Parathyroid adenoma (tissue), 2 donors: ENCODE data around the gene IFT81.

Experiments
- H2AFZ ChIP-seq: fragments of 300-600 bp; sonication (generic); one replicate; pipeline ENCODE4 v1.7.0; 2017; ENCODE audit warnings: antibody characterized with exemption, mild to moderate bottlenecking
- H3K27ac ChIP-seq: fragments of 300-600 bp; sonication (generic); one replicate; pipeline ENCODE4 v1.7.0; 2017
- H3K27me3 ChIP-seq: fragments of 300-600 bp; sonication (generic); one replicate; pipeline ENCODE4 v1.7.0; 2017; ENCODE audit warnings: low read length; ENCODE audit not compliant: control insufficient read depth, insufficient read depth
- H3K36me3 ChIP-seq: fragments of 300-600 bp; sonication (generic); one replicate; pipeline ENCODE4 v1.7.0; 2017; ENCODE audit warnings: low read length; ENCODE audit not compliant: control insufficient read depth, insufficient read depth
- H3K4me1 ChIP-seq: fragments of 300-600 bp; sonication (generic); one replicate; pipeline ENCODE4 v1.7.0; 2017; ENCODE audit warnings: control low read depth
- H3K4me2 ChIP-seq: fragments of 300-600 bp; sonication (generic); one replicate; pipeline ENCODE4 v1.7.0; 2017; ENCODE audit warnings: low read length
- H3K4me3 ChIP-seq: fragments of 300-600 bp; sonication (generic); one replicate; pipeline ENCODE4 v1.7.0; 2017; ENCODE audit warnings: low read depth, low read length
- H3K79me2 ChIP-seq: fragments of 300-600 bp; sonication (generic); one replicate; pipeline ENCODE4 v1.7.0; 2017; ENCODE audit warnings: control low read depth
- H3K9ac ChIP-seq: fragments of 300-600 bp; sonication (generic); one replicate; pipeline ENCODE4 v1.7.0; 2017; ENCODE audit warnings: mild to moderate bottlenecking
- H3K9me3 ChIP-seq: fragments of 300-600 bp; sonication (generic); one replicate; pipeline ENCODE4 v1.7.0; 2017; ENCODE audit warnings: low read length; ENCODE audit not compliant: control insufficient read depth
- TF ChIP-seq, protein P1 (sequence below): fragments of 300-600 bp; sonication (generic); IDR thresholded peaks from one replicate; pipeline ENCODE4 v1.7.0; 2017; ENCODE audit warnings: antibody characterized with exemption, mild to moderate bottlenecking
- donor health status: primary hyperparathyroidism.

Gene IFT81

DNA sequence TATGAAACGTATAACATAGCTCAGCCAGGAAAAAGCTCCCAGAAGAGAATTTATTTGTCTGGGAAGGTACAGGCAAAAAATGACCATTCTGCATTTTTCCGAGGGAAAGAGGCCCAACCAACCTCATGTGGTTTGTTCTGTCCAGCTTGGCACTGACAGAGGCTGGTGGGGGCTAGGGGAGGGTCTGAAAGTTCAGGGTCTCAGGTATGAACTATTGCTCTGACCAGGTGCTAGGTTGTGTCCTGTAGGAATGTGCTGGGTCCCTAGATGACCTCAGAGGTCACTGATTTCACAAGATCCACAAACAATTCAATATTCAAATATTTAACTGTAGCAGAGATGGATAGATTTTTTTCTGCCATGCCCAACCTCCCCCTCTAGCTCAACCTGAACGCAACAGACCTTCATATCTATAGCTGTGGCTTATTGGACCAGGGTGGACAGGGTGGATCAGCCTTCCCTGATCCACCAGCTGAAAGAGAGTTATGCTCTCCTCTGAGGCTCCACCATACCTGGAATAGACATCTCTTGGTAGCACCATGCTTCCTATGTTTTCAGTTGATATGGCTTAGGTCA lies 32.9 kb upstream of the IFT81 start:
- no peak overlapping the region for H3K27ac ChIP-seq
- H3K4me3 ChIP-seq: no peak overlapping the region
- H3K79me2 ChIP-seq: no peaks in the 10 kb centered on the region
- no peak overlapping the region for H2AFZ ChIP-seq
- no peak overlapping the region for H3K4me2 ChIP-seq
- TF ChIP-seq, protein P1, sequence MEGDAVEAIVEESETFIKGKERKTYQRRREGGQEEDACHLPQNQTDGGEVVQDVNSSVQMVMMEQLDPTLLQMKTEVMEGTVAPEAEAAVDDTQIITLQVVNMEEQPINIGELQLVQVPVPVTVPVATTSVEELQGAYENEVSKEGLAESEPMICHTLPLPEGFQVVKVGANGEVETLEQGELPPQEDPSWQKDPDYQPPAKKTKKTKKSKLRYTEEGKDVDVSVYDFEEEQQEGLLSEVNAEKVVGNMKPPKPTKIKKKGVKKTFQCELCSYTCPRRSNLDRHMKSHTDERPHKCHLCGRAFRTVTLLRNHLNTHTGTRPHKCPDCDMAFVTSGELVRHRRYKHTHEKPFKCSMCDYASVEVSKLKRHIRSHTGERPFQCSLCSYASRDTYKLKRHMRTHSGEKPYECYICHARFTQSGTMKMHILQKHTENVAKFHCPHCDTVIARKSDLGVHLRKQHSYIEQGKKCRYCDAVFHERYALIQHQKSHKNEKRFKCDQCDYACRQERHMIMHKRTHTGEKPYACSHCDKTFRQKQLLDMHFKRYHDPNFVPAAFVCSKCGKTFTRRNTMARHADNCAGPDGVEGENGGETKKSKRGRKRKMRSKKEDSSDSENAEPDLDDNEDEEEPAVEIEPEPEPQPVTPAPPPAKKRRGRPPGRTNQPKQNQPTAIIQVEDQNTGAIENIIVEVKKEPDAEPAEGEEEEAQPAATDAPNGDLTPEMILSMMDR: no peak
- no peaks in the 10 kb centered on the region for H3K9me3 ChIP-seq
- no peaks in the 10 kb centered on the region for H3K4me1 ChIP-seq
- no peak overlapping the region for H3K9ac ChIP-seq
- no peaks in the 10 kb centered on the region for H3K27me3 ChIP-seq
- no peaks in the 10 kb centered on the region for H3K36me3 ChIP-seq

GRCh38 chr12:110093631-110094311 lies 30.4 kb upstream of the IFT81 start:
- Histone ChIP-seq H3K36me3 (no peaks in the 10 kb centered on the region), H3K79me2 (no peaks in the 10 kb centered on the region)

DNA sequence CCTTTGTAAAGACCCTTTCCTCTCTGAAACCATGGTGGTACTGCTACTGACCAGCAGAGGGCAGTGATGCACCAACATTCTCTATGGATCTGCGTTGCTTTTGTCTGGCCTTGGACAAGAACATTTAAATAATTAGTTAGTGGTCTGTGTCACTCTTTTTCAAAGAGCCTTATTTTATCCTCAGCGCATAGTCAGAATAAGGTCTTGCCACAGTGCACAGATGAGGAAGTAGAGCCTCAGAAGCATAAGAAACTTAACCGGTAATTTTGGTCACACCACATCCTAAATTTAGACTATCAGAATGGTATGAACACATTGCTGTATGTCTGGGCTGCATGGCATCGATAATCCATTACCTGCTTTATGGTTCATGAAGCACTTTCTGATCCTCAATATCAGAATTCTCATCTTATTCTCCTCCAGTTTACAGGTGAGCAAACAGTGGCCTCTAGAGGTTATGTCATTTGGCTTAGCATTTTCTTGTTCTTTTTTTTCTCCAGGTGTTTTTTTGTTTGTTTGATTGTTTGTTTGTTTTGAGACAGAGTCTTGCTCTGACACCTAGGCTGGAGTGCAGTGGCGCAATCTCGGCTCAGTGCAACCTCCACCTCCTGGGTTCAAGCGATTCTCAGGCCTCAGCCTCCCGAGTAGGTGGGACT lies 23.7 kb upstream of the IFT81 start:
- no peaks in the 10 kb centered on the region for H3K36me3 ChIP-seq
- H3K27me3 ChIP-seq: no peaks in the 10 kb centered on the region
- no peak overlapping the region for H3K4me3 ChIP-seq
- peak overlapping the region; percentile 52 for H2AFZ ChIP-seq
- H3K9me3 ChIP-seq: no peaks in the 10 kb centered on the region
- H3K79me2 ChIP-seq: no peaks in the 10 kb centered on the region
- no peaks in the 10 kb centered on the region for H3K4me1 ChIP-seq
- H3K4me2 ChIP-seq: no peak overlapping the region
- H3K9ac ChIP-seq: no peak overlapping the region
- TF ChIP-seq, protein P1: peak; percentile 94
- no peak overlapping the region for H3K27ac ChIP-seq

More at GRCh38 chr12:110093631-110094311, 30.4 kb upstream of the IFT81 start:
- TF ChIP-seq, protein P1: no peak
- H3K9ac ChIP-seq: no peak overlapping the region
- no peak overlapping the region for H2AFZ ChIP-seq
- no peaks in the 10 kb centered on the region for H3K4me1 ChIP-seq
- no peaks in the 10 kb centered on the region for H3K9me3 ChIP-seq
- H3K27ac ChIP-seq: no peak overlapping the region
- no peak overlapping the region for H3K4me2 ChIP-seq
- no peaks in the 10 kb centered on the region for H3K27me3 ChIP-seq
- H3K4me3 ChIP-seq: no peak overlapping the region

DNA sequence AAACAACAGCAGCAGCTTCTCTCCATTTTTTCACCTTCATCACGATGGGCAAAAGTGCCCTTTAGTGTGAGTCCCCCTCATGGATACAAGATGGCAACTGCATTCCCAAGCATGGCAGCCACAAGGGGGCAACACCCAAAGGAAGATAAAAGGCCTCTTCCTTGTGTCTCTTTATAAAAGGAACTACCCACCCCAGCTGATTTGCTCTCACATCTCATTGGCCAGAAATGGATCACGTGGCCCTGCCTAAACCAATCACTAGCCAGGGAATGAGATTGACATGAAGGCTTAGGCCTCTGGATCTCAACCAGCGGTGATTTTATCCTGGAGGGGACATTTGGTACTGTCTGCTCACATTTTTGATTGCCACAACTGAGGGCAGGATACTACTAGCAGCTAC lies 21.9 kb upstream of the IFT81 start:
- no peaks in the 10 kb centered on the region for H3K36me3 ChIP-seq
- no peaks in the 10 kb centered on the region for H3K9me3 ChIP-seq
- H3K4me2 ChIP-seq: no peak overlapping the region
- no peaks in the 10 kb centered on the region for H3K4me1 ChIP-seq
- TF ChIP-seq, protein P1: no peak
- no peak overlapping the region for H3K9ac ChIP-seq
- H3K27ac ChIP-seq: no peak overlapping the region
- H3K79me2 ChIP-seq: no peaks in the 10 kb centered on the region
- H3K27me3 ChIP-seq: no peaks in the 10 kb centered on the region
- H2AFZ ChIP-seq: no peak overlapping the region
- H3K4me3 ChIP-seq: no peak overlapping the region
